Astrocyte (in vitro differentiated cells and primary cell): ENCODE measurements around the gene EXOC6B.

Experiments
- CTCF ChIP-seq: IDR thresholded peaks from 2 replicates; pipeline ENCODE4 v1.5.1; 2011; ENCODE audit warnings: low read depth, mild to moderate bottlenecking, inconsistent platforms, low read length, moderate library complexity; ENCODE audit not compliant: insufficient read depth
- EZH2 ChIP-seq: IDR thresholded peaks from 2 replicates; pipeline ENCODE4 v1.6.1; 2012; ENCODE audit warnings: mild to moderate bottlenecking, low read length, inconsistent platforms; ENCODE audit not compliant: insufficient read depth

GRCh38 chr2:72361042-72361441 is 464.8 kb downstream of the EXOC6B start:
- TF ChIP-seq CTCF (no peak), EZH2 (no peak)
